Measurements from ENCODE around the gene LCMT1.

DNA sequence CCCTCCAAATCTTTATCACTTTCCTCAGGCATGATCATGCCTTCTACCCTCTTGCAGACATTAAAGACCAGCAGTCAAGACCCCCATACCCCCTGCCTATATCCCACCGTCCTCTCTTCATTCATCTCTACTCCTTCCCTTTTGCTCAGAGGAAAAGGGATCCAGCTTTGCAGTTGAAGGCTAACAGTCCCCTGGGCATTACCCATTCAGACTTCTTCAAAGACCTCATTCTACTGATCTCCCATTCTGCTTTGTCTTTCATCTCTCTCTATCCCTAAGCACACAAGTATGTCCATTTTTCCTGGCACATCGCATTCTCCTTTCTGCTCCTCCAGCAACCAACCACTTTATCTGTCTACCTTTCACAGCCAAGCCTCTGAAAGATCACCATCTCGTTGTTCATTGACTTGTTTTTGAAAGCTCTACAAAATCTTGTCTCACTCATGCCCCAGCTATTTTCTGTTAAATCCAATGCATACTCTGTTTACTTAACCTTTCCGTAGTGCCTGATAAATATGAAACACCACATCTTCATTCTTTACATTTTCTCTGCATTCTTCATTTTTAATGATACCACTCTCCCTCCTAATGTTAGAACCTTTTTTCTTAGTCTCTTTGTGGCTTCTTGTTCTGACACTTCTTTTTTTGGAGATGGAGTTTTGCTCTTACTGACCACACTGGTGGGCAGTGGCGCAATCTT is 14.1 kb upstream of the LCMT1 start:
- TF ChIP-seq, protein P1, sequence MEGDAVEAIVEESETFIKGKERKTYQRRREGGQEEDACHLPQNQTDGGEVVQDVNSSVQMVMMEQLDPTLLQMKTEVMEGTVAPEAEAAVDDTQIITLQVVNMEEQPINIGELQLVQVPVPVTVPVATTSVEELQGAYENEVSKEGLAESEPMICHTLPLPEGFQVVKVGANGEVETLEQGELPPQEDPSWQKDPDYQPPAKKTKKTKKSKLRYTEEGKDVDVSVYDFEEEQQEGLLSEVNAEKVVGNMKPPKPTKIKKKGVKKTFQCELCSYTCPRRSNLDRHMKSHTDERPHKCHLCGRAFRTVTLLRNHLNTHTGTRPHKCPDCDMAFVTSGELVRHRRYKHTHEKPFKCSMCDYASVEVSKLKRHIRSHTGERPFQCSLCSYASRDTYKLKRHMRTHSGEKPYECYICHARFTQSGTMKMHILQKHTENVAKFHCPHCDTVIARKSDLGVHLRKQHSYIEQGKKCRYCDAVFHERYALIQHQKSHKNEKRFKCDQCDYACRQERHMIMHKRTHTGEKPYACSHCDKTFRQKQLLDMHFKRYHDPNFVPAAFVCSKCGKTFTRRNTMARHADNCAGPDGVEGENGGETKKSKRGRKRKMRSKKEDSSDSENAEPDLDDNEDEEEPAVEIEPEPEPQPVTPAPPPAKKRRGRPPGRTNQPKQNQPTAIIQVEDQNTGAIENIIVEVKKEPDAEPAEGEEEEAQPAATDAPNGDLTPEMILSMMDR (conservative IDR thresholded peaks at IDR 0.05 in 1 of 2, IDR thresholded peaks at IDR 0.05 in 1 of 2; ENCODE audit: extremely low read depth in 1 of 2, insufficient read depth in 1 of 2, low read depth in 1 of 2, low read length in 2 of 2) = no peak
- TF ChIP-seq EZH2 (IDR thresholded peaks at IDR 0.05; ENCODE audit: borderline replicate concordance, low read length) = no peak
